ENCODE results near the gene SSH2.

DNA sequence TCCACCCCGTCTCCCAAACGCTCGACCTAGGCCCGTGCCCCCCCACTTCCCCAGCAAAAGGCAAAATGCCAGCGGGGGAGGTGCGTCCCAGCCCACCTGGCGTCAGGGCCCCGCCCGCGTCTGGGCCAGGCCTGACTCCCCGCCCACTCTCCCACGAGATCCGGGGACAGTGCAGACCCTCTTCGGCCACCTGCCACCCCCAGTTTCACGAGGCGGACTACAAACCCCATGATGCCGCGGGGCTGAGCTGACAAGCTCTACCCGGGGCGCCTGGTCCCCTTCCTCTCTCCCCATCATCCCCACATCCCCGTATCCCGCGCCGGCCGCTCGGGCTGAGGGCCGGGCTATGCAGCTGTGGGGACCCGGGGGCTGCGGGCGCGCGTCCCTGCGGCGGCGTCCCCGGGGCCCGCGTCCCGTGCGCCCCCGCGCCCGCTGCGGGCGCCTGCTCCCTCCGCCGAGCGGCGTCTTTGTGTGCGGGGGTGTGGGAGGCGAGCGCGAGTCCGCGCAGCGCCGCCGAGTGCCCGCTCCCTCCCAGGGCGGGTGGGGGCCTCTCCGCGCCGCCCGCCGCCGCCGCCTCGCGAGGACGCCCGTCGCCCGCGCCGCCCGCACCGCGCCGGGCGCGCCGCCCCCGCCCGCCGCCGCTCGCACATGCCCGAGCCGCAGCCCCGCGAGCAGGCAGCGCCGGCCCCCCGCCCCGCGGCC is 337.0 kb downstream of the SSH2 start, which contains the start of gene ANKRD13B:
- TF ChIP-seq, protein P1, sequence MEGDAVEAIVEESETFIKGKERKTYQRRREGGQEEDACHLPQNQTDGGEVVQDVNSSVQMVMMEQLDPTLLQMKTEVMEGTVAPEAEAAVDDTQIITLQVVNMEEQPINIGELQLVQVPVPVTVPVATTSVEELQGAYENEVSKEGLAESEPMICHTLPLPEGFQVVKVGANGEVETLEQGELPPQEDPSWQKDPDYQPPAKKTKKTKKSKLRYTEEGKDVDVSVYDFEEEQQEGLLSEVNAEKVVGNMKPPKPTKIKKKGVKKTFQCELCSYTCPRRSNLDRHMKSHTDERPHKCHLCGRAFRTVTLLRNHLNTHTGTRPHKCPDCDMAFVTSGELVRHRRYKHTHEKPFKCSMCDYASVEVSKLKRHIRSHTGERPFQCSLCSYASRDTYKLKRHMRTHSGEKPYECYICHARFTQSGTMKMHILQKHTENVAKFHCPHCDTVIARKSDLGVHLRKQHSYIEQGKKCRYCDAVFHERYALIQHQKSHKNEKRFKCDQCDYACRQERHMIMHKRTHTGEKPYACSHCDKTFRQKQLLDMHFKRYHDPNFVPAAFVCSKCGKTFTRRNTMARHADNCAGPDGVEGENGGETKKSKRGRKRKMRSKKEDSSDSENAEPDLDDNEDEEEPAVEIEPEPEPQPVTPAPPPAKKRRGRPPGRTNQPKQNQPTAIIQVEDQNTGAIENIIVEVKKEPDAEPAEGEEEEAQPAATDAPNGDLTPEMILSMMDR (IDR thresholded peaks at IDR 0.05 in 2 of 3, conservative IDR thresholded peaks at IDR 0.05 in 1 of 3; ENCODE audit: insufficient read depth in 2 of 3, low read depth in 1 of 3, low read length in 3 of 3) = no peak
- TF ChIP-seq COPS2 (conservative IDR thresholded peaks at IDR 0.05) (no peak), YY1 (IDR thresholded peaks at IDR 0.05; ENCODE audit: borderline replicate concordance in 1 of 3, control insufficient read depth in 1 of 3, extremely low read depth in 1 of 3, insufficient read depth in 3 of 3, insufficient read length in 1 of 3, insufficient replicate concordance in 2 of 3, low read depth in 1 of 3, low read length in 2 of 3) (no peak), TARDBP (IDR thresholded peaks at IDR 0.05) (no peak), ZBTB8A (IDR thresholded peaks at IDR 0.05; ENCODE audit: partially characterized antibody) (no peak)
